NCI-H128 (cell line): ENCODE measurements around the gene CERK.

Source experiments
- DNase-seq: peaks from one replicate; lab custom pipeline; 2025; ENCODE audit not compliant: unreplicated experiment; lab: John Stamatoyannopoulos, UW

Gene CERK

GRCh38 chr22:46703171-46703995 lies 34.7 kb downstream of the CERK start:
- DNase-seq: no peak

DNA sequence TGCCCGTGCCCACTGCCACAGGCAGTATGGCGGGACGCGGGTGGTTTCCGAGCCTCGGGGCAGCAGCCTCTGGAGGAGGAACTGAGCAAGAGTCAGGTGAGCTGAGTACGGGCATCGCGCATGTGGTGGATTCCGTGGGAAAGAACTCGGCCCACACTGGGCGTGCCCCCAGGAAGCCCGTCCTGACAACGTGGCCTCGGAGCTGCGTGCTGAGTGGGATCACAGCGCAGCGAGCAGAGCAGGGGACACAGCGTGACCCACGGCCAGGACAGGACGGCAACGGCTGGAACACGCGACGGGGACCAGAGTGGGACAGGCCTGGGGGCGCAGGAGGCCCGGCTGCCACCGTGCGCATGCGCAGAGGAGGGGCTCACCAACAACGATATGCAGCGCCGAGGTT lies 36.8 kb downstream of the CERK start:
- no peak for DNase-seq

DNA sequence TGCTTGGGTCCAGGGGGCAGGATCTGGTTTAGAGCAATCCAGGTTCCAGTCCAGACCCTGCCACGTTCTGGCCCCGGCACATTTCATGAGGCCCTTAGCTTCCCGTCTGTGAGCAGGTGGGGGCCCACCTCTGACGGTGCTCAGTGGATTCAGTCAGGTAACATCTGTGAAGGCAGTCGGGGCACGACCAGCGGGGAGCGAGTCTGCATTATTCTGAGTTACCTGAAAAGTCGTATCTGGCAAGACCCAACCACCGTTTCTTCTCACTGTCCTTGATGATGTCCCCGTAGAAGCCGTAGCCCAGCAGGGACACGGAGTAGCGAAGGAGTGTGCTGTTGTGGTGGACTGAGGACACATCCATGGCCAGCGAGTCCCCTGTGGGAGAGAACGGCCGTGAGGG lies 39.0 kb downstream of the CERK start:
- no peak for DNase-seq

DNA sequence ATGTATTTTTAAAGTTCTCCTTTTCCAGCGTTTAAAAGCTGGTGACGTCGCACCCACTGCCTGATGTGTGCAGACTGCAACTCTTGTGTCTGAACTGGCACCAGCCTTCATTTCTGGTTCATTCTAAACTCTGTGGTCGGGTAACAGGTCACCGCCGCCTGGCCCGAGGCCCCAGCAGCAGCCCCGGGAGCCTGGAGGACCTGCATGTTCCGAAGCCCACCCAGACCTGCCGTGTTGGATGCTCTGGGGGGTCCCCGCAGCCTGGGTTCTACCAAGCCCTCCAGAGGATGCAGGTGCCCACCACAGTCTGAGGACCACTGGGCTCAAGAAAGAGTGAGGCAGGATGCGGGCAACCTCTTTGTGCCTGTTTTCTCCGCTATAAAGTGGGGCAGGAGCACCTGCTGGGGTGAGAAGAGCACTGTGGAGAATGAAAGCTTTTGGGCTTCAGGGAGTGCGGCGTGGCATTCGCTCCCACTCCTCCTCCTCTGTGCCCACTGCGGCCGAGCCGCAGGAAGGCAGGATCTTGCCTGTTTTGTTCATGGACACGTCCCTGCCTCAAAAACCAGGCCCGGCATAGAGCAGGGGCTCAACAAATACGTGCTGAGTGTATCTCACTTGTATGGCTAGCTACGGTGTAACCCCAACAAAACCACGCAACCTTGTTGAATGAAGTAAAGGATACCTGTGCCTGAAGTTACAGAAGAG lies 40.1 kb downstream of the CERK start:
- DNase-seq: no peak

- no peak for DNase-seq
These were observed 41.4 kb downstream of the CERK start for GRCh38 chr22:46696614-46697013.

- no peak for DNase-seq
These were observed 41.9 kb downstream of the CERK start for GRCh38 chr22:46696229-46696518.

DNA sequence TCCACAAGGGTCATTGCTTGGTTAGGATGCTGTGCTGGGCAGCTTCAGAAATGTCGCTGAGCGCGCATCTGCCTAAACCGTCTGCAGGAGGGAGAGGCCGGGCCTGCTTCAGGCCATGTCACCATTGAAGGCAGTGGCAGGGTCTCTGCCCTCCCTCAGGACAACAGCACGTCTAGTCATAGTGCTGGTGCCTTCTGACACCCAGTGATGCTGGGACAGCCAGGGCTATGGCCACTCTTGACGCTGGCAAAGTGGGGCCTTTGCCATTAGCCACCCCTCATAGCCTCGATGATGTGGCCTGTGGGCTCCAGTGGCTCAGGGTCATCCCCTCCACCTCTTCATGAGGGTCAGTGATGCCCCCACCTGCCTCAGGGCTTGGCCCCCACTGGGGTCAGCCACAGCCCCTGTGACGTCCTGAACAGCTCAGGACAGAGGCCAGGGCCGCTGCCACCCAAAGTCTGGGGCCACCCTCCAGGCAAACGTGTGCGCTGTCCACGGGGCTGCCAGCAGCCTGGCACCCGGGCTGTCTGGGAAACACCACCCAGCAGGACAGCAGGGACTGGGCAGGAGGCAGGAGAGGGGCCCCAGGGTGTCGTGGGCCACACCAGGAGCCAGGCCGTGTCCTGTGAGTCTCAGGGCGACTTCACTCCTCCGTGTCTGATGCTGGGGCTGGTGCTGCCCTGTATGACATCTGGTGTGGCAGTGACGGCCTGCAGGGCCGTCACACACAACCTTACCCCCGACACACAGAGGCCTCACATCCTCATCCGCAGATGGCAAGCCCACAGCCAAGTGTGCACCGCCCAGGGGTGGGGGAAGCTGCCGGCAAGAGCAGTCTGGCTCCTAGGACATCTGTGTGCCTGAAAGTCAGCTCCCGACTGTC lies 42.5 kb downstream of the CERK start:
- DNase-seq: no peak

DNA sequence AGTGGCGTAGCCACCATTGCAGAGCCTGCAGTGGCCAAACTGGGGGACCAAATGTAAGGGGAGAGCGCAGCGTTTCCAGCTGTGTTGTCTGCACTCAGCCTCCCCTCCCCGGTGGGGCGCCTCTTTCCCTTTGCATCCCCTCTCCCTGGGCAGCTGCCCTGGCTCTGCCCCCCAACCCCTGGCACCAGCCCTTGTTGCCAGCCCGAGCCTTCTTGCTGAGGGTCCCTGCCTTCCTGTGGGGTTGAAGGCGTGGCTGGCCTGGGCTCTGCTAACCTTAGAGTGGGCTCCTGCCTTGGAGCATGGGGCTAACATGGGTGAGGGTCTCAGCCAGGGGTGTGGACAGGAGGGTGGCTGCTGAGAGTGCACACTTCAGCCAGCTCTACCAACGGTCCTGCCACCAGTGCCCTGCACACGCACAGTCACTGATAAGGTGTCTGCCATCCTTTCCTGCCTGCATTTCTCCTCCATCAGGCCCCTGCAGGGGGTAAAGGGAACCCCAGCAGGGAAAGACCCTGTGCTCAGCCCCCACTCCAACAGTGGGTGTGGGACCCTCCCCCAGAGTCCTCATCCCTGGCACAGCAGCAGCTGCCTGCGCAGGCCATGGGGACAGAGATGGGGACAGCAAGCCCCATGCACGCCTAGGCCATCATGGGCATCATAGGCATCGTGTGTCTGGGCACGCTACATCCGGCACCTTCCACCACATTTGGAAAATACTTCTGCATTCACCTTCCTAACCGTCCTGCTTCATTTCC lies 43.5 kb downstream of the CERK start:
- no peak for DNase-seq

DNA sequence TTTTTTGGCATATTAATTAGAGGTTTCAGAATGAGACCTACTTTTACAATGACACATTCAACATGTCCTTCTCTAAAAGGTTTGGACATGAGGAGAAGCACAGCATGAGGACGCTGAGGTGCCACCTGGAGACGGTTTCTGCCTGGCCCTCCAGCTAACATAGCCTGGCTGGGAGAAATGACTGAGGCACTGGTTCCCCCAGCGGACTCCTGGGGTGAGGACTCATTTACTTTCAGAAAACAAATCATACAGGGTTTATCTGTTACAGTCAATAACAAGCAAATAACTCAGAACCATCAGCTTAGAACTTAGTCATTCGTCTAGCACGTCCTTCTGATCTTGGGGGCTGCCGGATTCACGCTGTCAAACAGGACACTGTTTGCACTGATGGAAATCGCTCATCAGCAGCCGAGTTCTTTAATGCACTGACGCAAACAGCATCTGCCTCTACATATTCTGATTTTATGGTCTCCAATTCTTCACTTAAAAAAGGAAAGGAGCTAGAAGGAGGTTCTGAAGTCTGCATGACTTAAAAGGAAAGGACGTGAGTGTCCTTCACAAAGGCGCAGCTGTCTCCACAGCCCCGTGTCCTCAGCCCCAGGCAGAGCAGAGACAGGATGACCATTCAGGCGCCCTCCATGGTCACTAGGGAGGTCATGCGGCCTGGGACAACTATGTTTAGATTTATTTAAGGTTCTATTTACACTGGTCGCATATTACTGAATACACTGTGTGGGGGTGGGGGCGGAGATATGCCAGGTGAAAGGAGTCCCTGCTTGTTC lies 44.2 kb downstream of the CERK start:
- DNase-seq: no peak

GRCh38 chr22:46691571-46691970 lies 46.5 kb downstream of the CERK start:
- DNase-seq: no peak

GRCh38 chr22:46690146-46690545 lies 47.9 kb downstream of the CERK start:
- no peak for DNase-seq

- DNase-seq: peak; percentile 1
These were observed 49.1 kb downstream of the CERK start for GRCh38 chr22:46688949-46689348.

- DNase-seq: no peak
These were observed 50.6 kb downstream of the CERK start for GRCh38 chr22:46687460-46687859.

- DNase-seq: no peak
These were observed 51.0 kb downstream of the CERK start for GRCh38 chr22:46687048-46687444.

DNA sequence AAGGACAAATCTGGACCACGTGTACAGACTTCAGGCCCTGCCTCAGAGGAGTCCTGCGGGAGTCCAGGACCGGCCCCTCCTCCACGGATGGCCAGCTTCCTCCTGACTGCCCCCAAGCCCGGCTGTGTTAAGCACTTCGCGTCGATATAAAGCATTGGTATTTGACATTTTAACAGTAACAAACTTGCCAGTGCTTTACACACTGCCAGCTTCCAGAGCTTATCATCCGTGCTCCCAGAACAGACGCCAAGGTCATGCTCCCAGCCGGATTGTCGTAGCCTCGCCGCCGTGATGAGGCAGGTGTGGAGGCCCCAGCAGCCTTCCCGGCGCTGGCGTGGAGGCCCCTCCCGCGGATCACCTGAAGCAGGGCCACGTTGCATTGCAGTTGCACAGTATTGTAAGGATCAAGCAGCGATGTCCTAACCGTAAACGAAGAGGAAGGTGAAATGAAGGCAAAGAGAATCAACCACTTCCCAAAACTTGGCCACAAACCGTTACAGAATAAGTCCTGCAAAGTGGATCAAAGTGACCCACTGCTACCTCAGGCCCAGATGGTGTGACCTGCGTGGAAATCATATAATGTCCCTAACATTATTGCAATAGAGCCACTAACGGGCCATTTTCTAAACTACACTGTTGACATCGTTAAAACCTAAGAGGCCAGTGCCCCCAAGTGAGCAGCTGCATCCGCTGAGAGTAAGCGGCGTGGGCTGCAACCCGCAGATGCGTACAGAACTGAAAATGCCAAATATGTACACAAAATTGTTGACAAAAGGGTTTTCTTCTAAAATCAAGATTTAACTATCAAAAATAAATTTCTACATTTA lies 51.6 kb downstream of the CERK start:
- no peak for DNase-seq

DNA sequence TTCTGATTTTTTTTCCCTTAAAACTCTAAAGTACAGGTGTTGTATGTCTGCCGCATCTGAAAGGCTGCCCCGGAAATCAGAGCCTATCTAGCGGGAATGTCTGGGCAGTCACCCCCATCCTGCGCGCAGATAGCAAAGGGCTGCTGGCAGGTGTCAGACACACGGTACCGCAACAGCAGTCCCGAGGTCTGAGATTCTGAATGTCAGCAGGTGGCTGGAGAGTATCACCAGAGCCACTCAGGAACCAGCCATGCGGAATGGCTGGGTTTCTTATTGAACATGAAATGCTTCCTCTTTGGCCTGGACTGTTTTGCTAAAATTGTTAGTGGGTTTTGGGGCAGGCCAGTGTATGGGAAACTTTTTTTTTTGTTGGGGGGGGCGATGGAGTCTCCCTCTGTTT lies 53.3 kb downstream of the CERK start:
- DNase-seq: peak; percentile 3

DNA sequence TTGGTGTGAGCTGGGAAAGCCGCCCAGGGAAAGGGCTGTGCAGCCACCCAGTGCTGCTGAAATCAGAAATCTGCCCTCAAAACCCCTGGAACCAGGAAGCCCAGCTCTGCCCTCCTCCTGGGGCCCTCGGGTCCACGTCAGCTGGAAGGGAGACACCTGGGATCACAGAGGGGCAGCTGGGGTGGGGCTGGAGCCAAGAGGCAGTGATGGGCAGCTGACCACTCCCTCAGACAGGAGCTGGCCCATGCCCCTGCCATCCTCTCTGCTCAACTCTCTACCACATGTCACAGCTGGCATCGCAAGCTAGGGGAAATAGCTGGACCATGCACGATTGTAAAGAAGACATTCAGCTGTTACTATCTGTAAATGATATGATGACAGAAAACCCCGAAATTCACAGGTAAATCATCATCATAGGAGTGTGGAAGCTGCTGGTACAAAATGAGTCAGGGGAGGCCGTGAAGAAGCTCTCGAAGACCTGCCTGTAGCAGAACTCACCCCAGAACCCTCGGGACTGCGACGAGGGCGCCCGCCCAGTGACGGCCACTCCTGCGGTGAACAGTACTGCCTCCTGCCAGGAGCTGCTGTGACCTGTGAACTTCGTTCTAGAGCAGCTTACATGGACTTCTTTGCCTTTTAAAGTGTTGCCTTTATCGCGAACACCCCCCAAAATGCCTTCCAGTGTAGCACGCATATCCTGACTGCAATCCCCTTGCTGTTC lies 55.9 kb downstream of the CERK start:
- DNase-seq: no peak

DNA sequence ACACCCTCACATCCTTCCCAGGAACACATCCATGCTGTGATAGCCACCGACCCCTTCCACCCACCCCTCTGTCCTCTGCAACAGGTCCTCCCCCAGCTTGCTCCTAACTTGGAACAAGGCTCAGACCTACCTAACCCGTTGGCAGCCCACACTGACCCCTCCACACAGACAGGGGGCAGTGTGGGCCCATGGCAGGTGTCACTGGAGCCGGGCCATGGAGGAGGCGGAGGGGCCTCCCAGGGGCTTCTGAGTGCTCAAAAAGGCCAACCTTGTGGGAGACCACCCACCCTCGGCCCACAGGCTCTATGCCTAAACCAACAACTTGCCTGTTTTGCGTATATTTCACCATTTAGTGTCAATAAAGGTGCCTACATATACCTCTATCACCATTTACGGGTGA lies 57.0 kb downstream of the CERK start:
- no peak for DNase-seq
